GM12878 (cell line): Measurements from ENCODE around the gene SMARCAL1. TPM values are rescaled to one million over a fixed set of nuclear protein-coding genes. Genes with fewer than 3 reads are reported as not detected.
A peak's percentile ranks its signal among the peaks of the same experiment; 100 is the strongest.

Experiments
- ATAC-seq: fragments of 200-7000 bp; cut with Tn5 transposase; 3 replicates; pipeline ENCODE4 v1.9.1; 2020; ENCODE audit warnings: mild to moderate bottlenecking, moderate library complexity
- BruUV-seq: library from RNA; stranded (reverse); fragments of 400-500 nt; replicated peaks from 2 replicates; lab custom pipeline; 2021; lab: Mats Ljungman, UMichigan
- CTCF ChIA-PET: fragments of 300-600 bp; sonication (Branson Sonifier 250); formaldehyde crosslinking; extraction: SDS; loops from one replicate; lab custom pipeline; 2021; ENCODE audit warnings: inconsistent platforms; lab: Yijun Ruan, JAX
- POLR2A ChIA-PET: fragments of 350-600 bp; formaldehyde crosslinking; extraction: SDS; loops from one replicate; lab custom pipeline; 2021; ENCODE audit warnings: inconsistent platforms; lab: Charles Lee
- RAD21 ChIA-PET: fragments of 300-600 bp; sonication (Branson Sonifier 250); formaldehyde crosslinking; loops from one replicate; lab custom pipeline; 2023; ENCODE audit warnings: antibody characterized with exemption; ENCODE audit not compliant: unreplicated experiment; lab: Charles Lee
- SMC1A ChIA-PET: fragments of 300-600 bp; sonication (Branson Sonifier 250); formaldehyde crosslinking; loops from one replicate; lab custom pipeline; 2023; ENCODE audit not compliant: unreplicated experiment, uncharacterized antibody; lab: Charles Lee
- DNase-seq: peaks from one replicate; pipeline ENCODE4 v3.0.0-alpha.2; 2011; ENCODE audit warnings: low read depth, low spot score
- FAIRE-seq: peaks from 3 replicates; lab custom pipeline; 2011; peaks lifted over from hg19 to GRCh38; lab: Jason Lieb, UNC
- H2AFZ ChIP-seq: 2 replicates; pipeline ENCODE4 v1.6.0; 2011; ENCODE audit warnings: low read depth, low read length, control low read depth; ENCODE audit not compliant: control insufficient read depth
- H3K27ac ChIP-seq: 2 replicates; pipeline ENCODE4 v1.5.1; 2011; ENCODE audit warnings: control low read depth; ENCODE audit not compliant: control insufficient read depth, insufficient read depth
- H3K27me3 ChIP-seq, 2 experiments: replicated peaks in 1 of 2; 2 replicates each; pipeline versions ENCODE4 v1.6.0 to v1.6.1; 2011; ENCODE audit warnings: low read length in 1 of 2; ENCODE audit not compliant: control insufficient read depth in 2 of 2, insufficient read depth in 2 of 2
- H3K36me3 ChIP-seq, 2 experiments: 2 replicates each; pipeline ENCODE4 v1.5.1; 2011; ENCODE audit warnings: low read length in 1 of 2; ENCODE audit not compliant: control insufficient read depth in 2 of 2, insufficient read depth in 2 of 2
- H3K4me1 ChIP-seq: 2 replicates; pipeline ENCODE4 v1.6.1; 2011; ENCODE audit warnings: mild to moderate bottlenecking, low read length, moderate library complexity, mixed read lengths; ENCODE audit not compliant: control insufficient read depth, insufficient read depth
- H3K4me2 ChIP-seq: 2 replicates; pipeline ENCODE4 v1.6.0; 2011; ENCODE audit warnings: control low read depth; ENCODE audit not compliant: control insufficient read depth, insufficient read depth
- H3K4me3 ChIP-seq: fragments of 200-600 bp; sonication (generic); 2 replicates; pipeline ENCODE4 v1.5.1; 2016
- H3K79me2 ChIP-seq: 2 replicates; pipeline ENCODE4 v1.6.0; 2011; ENCODE audit warnings: low read length; ENCODE audit not compliant: control insufficient read depth, insufficient read depth
- H3K9ac ChIP-seq: 2 replicates; pipeline ENCODE4 v1.8.0; 2011; ENCODE audit warnings: low read length, control low read depth, mixed read lengths; ENCODE audit not compliant: control insufficient read depth, insufficient read depth
- H3K9me3 ChIP-seq: replicated peaks from 3 replicates; pipeline ENCODE4 v1.5.1; 2011; ENCODE audit warnings: mild to moderate bottlenecking, low read length; ENCODE audit not compliant: control insufficient read depth, insufficient read depth
- H4K20me1 ChIP-seq: 2 replicates; pipeline ENCODE4 v1.6.0; 2011; ENCODE audit not compliant: control insufficient read depth, insufficient read depth
- CREB1 ChIP-seq: IDR thresholded peaks from 2 replicates; pipeline ENCODE4 v1.6.1; 2012; ENCODE audit warnings: low read depth, mild to moderate bottlenecking, inconsistent platforms
- DPF2 ChIP-seq: fragments of 450-650 bp; IDR thresholded peaks from 2 replicates; pipeline ENCODE4 v1.6.1; 2017; ENCODE audit warnings: mild to moderate bottlenecking
- EED ChIP-seq: sonication (generic); IDR thresholded peaks from 2 replicates; pipeline ENCODE4 v1.6.1; 2016; ENCODE audit warnings: antibody characterized with exemption, low read depth
- EP300 ChIP-seq, 2 experiments: fragments of 150-350 bp in 1 of 2; IDR thresholded peaks; 2 replicates each; pipeline ENCODE4 v1.6.1; 2011 to 2012; ENCODE audit warnings: low read depth in 2 of 2, low read length in 2 of 2, borderline replicate concordance in 1 of 2, improper control_type of control experiment in 1 of 2, inconsistent platforms in 1 of 2; ENCODE audit not compliant: control insufficient read depth in 1 of 2
- KDM1A ChIP-seq: fragments of 200-600 bp; sonication (generic); IDR thresholded peaks from 2 replicates; pipeline ENCODE4 v1.6.1; 2016; ENCODE audit warnings: borderline replicate concordance
- MTA3 ChIP-seq: IDR thresholded peaks from 2 replicates; pipeline ENCODE4 v1.6.1; 2012; ENCODE audit warnings: low read length, inconsistent platforms, borderline replicate concordance
- PAX5 ChIP-seq: IDR thresholded peaks from 2 replicates; pipeline ENCODE4 v1.6.1; 2011; ENCODE audit warnings: low read depth, low read length, borderline replicate concordance
- SKIL ChIP-seq: fragments of 450-650 bp; IDR thresholded peaks from 2 replicates; pipeline ENCODE4 v1.6.1; 2017; ENCODE audit warnings: mild to moderate bottlenecking, low read depth, inconsistent platforms; ENCODE audit not compliant: poor library complexity, severe bottlenecking
- SPI1 ChIP-seq: IDR thresholded peaks from 2 replicates; pipeline ENCODE4 v1.6.1; 2011; ENCODE audit warnings: low read depth, mild to moderate bottlenecking, low read length, moderate library complexity, borderline replicate concordance; ENCODE audit not compliant: insufficient read depth
- WGBS: methylation state at CpG from one replicate; pipeline ENCODE4 v1.1.6; 2016; ENCODE audit warnings: low lambda C conversion rate; ENCODE audit not compliant: insufficient replicate concordance, insufficient coverage; ENCODE audit errors: missing lambda C conversion rate; 5-methylcytosine and 5-hydroxymethylcytosine counted together
- in situ Hi-C: fragments of 300-500 bp; cut with MboI; formaldehyde crosslinking; loops from 9 replicates; pipeline ENCODE4 v1.14.3; 2018; ENCODE audit warnings: mixed read lengths
- intact Hi-C: fragments of 100-400 bp; cut with micrococcal nuclease; formaldehyde crosslinking; loops from one replicate; pipeline ENCODE4 v1.14.2; 2022; ENCODE audit not compliant: unreplicated experiment
- polyA plus RNA-seq, 11 experiments: library from polyadenylated mRNA; depleted of rRNA in 4 of 11; unstranded in 6 of 11; stranded (reverse) in 5 of 11; fragments of >200 nt; fragmentation: Nextera tagmentation in 4 of 11; fragmentation: Illumina TruSeq in 1 of 11; extraction: Ambion mirVana in 4 of 11; extraction: Trizol in 1 of 11; gene quantifications; 1 replicate in 1 of 11; 2 replicates in 10 of 11; pipeline versions ENCODE4 v1.2.1 to v1.2.3, GENCODE V29; 2011 to 2016; ENCODE audit warnings: inconsistent platforms in 2 of 11, missing spikeins in 2 of 11, low read depth in 1 of 11
- total RNA-seq, 4 experiments: library from RNA; depleted of rRNA in 3 of 4; stranded (reverse); fragments of >200 nt in 3 of 4; fragmentation: Illumina TruSeq in 1 of 4; extraction: Trizol in 1 of 4; gene quantifications; 2 replicates each; pipeline versions ENCODE4 v1.2.1 to v1.2.3, GENCODE V29; 2013 to 2021

Gene SMARCAL1
- total and polyA plus RNA-seq, 10 of the 15 experiments (the other 5 are each of a cell fraction or from before 2014, with no cell fraction given), result 10.8 to 32.9 (median 21.8) TPM

GRCh38 chr2:216492597-216493333, 80.5 kb downstream of the SMARCAL1 start:
- Histone ChIP-seq H3K27me3 (no peaks in the 10 kb centered on the region), H3K27ac (peak overlapping the region; percentile 82), H3K36me3 (no peaks in the 10 kb centered on the region), H4K20me1 (no peaks in the 10 kb centered on the region), H3K4me1 (peaks cover 36% of the 10 kb centered on the region), H3K9me3 (no peaks in the 10 kb centered on the region), H2AFZ (peak overlapping the region; percentile 15), H3K79me2 (peaks cover 9% of the 10 kb centered on the region), H3K4me2 (peak overlapping the region; percentile 17), H3K9ac (0 out of 2 replicates have a peak overlapping the region, but pooled peaks have one; percentile 31), H3K4me3 (no peak overlapping the region)
- intact Hi-C loops (loop anchor here (10.0 kb wide), 1 partner anchor 458 kb away; no protein-coding TSS in a partner anchor), in situ Hi-C loops (no loop called here)
- 11% methylated on average over 6 of the region's 6 CpGs for WGBS
- no TSS peak for BruUV-seq
- ChIA-PET RAD21 (no interaction called here), CTCF (interaction anchor here (0.5 to 1.5 kb wide), 6 partner anchors 10 to 487 kb away, joined by 3 to 4 read pairs (median 3); no protein-coding TSS in a partner anchor), POLR2A (interaction anchor here (1.1 to 2.0 kb wide), 2 partner anchors 14 to 29 kb away, joined by 3 to 7 read pairs; no protein-coding TSS in a partner anchor), SMC1A (interaction anchor here (0.7 to 2.5 kb wide), 6 partner anchors 15 to 225 kb away, joined by 3 to 9 read pairs (median 3); no protein-coding TSS in a partner anchor)
- FAIRE-seq (no peak), ATAC-seq (peak; percentile 11; the same call in 2 of the 3 replicates), DNase-seq (no peak)
- TF ChIP-seq KDM1A (no peak), CREB1 (peak; percentile 37; the same call in 1 of the 2 replicates), EED (peak; percentile 38; the same call in 1 of the 2 replicates), SPI1 (no peak), DPF2 (no peak), MTA3 (0 out of 2 replicates have a peak, but pooled peaks have one; percentile 7), PAX5 (no peak), SKIL (no peak), EP300 (IDR thresholded peaks at IDR 0.05; ENCODE audit: borderline replicate concordance in 1 of 2, control insufficient read depth in 1 of 2, low read depth in 2 of 2, low read length in 2 of 2) (no peak)
